K562 (cell line): Measurements from ENCODE around the gene OR2T34. TPM values are rescaled to one million over a fixed set of nuclear protein-coding genes. Genes with fewer than 3 reads are reported as not detected.

ENCODE experiments used
- ATAC-seq: fragments of 200-7000 bp; cut with Tn5 transposase; 3 replicates; pipeline ENCODE4 v1.9.1; 2020; ENCODE audit warnings: moderate library complexity
- BruUV-seq: library from RNA; stranded (reverse); fragments of 400-500 nt; replicated peaks from 2 replicates; lab custom pipeline; 2021; lab: Mats Ljungman, UMichigan
- CTCF ChIA-PET: fragments of 300-600 bp; formaldehyde crosslinking; extraction: SDS; loops from one replicate; lab custom pipeline; 2021; ENCODE audit warnings: low intra/inter-chr PET ratio; lab: Yijun Ruan, JAX
- POLR2A ChIA-PET: fragments of 300-600, 350-650 bp; sonication (Branson Sonifier 250); formaldehyde crosslinking; extraction: SDS; loops from one replicate; lab custom pipeline; 2021; ENCODE audit warnings: antibody characterized with exemption, inconsistent platforms; lab: Yijun Ruan, JAX
- DNase-seq, 4 experiments: peaks; one replicate each; pipeline versions ENCODE4 v3.0.0 to v3.0.0-alpha.2; 2011 to 2018; ENCODE audit warnings: low spot score in 3 of 4, mixed read lengths in 3 of 4; ENCODE audit errors: extremely low read depth in 1 of 4
- FAIRE-seq: peaks from 2 replicates; lab custom pipeline; 2011; peaks lifted over from hg19 to GRCh38; lab: Jason Lieb, UNC
- H2AFZ ChIP-seq: 2 replicates; pipeline ENCODE4 v1.6.0; 2011; ENCODE audit warnings: low read depth, low read length, control low read depth, inconsistent platforms
- H3K27ac ChIP-seq: fragments of 200-600 bp; 3 replicates; pipeline ENCODE4 v1.8.0; 2011; ENCODE audit warnings: low read depth, mild to moderate bottlenecking, control low read depth, inconsistent platforms, low read length, moderate library complexity, mixed read lengths; ENCODE audit errors: extremely low read depth
- H3K27me3 ChIP-seq, 2 experiments: fragments of 300-600 bp in 1 of 2; 2 replicates in 1 of 2; 3 replicates in 1 of 2; pipeline versions ENCODE4 v1.6.0 to v1.8.0; 2011; ENCODE audit warnings: inconsistent platforms in 2 of 2, low read length in 2 of 2, mild to moderate bottlenecking in 1 of 2, mixed read lengths in 1 of 2, moderate library complexity in 1 of 2; ENCODE audit not compliant: control insufficient read depth in 2 of 2, insufficient read depth in 2 of 2
- H3K36me3 ChIP-seq: fragments of 300-600 bp; 3 replicates; pipeline ENCODE4 v1.8.0; 2011; ENCODE audit warnings: mild to moderate bottlenecking, low read length, inconsistent platforms; ENCODE audit not compliant: control insufficient read depth, insufficient read depth
- H3K4me1 ChIP-seq, 2 experiments: fragments of 200-600 bp in 1 of 2; replicated peaks in 1 of 2; 2 replicates in 1 of 2; 3 replicates in 1 of 2; pipeline versions ENCODE4 v1.5.1 to v1.8.0; 2011; ENCODE audit warnings: inconsistent platforms in 2 of 2, low read length in 2 of 2, mild to moderate bottlenecking in 1 of 2, mixed read lengths in 1 of 2, moderate library complexity in 1 of 2; ENCODE audit not compliant: control insufficient read depth in 2 of 2, insufficient read depth in 2 of 2
- H3K4me2 ChIP-seq: 2 replicates; pipeline ENCODE4 v1.6.1; 2011; ENCODE audit warnings: low read length, control low read depth, inconsistent platforms, mixed read lengths; ENCODE audit not compliant: insufficient read depth
- H3K4me3 ChIP-seq: fragments of 200-600 bp; sonication (generic), shearing (Covaris generic); 2 replicates; pipeline ENCODE4 v1.5.1; 2016; ENCODE audit warnings: control low read depth, inconsistent platforms
- H3K79me2 ChIP-seq: fragments of 200-600 bp; 3 replicates; pipeline ENCODE4 v1.8.0; 2011; ENCODE audit warnings: low read length, inconsistent platforms; ENCODE audit not compliant: control insufficient read depth, insufficient read depth
- H3K9ac ChIP-seq, 2 experiments: 2 replicates each; pipeline versions ENCODE4 v1.6.0 to v1.6.1; 2011; ENCODE audit warnings: low read depth in 2 of 2, low read length in 2 of 2, control low read depth in 1 of 2, inconsistent platforms in 1 of 2, mild to moderate bottlenecking in 1 of 2, mixed read lengths in 1 of 2; ENCODE audit not compliant: insufficient read depth in 1 of 2
- H3K9me1 ChIP-seq: one replicate; pipeline ENCODE4 v1.6.0; 2011; ENCODE audit warnings: inconsistent platforms, mild to moderate bottlenecking, low read length, moderate library complexity; ENCODE audit not compliant: control insufficient read depth, insufficient read depth
- H3K9me3 ChIP-seq: replicated peaks from 2 replicates; pipeline ENCODE4 v1.5.1; 2011; ENCODE audit warnings: low read depth, low read length, inconsistent platforms; ENCODE audit not compliant: control insufficient read depth, insufficient read depth
- H4K20me1 ChIP-seq: replicated peaks from 2 replicates; pipeline ENCODE4 v1.6.1; 2011; ENCODE audit warnings: low read length, inconsistent platforms, mixed read lengths; ENCODE audit not compliant: control insufficient read depth, insufficient read depth
- ARID1B ChIP-seq: fragments of 450-650 bp; IDR thresholded peaks from 2 replicates; pipeline ENCODE4 v1.6.1; 2016; ENCODE audit warnings: antibody characterized with exemption, mild to moderate bottlenecking, inconsistent platforms
- CAMTA2 ChIP-seq: fragments of 250-450 bp; sonication (Bioruptor Pico); conservative IDR thresholded peaks from 2 replicates; pipeline ENCODE4 v1.5.1; 2022
- CBFA2T2 ChIP-seq: fragments of 450-650 bp; conservative IDR thresholded peaks from 2 replicates; pipeline ENCODE4 v1.6.1; 2017; ENCODE audit warnings: mild to moderate bottlenecking
- FOXP1 ChIP-seq: sonication (generic); formaldehyde crosslinking; IDR thresholded peaks from 2 replicates; pipeline ENCODE4 v1.8.0; 2022; ENCODE audit warnings: mild to moderate bottlenecking, missing genetic modification reagents
- HLTF ChIP-seq: fragments of 450-650 bp; IDR thresholded peaks from 2 replicates; pipeline ENCODE4 v1.6.1; 2016
- JUN ChIP-seq, 2 experiments: sonication (generic) in 1 of 2; formaldehyde crosslinking in 1 of 2; IDR thresholded peaks; 2 replicates each; pipeline versions ENCODE4 v1.6.1 to v1.8.0; 2012 to 2022; ENCODE audit warnings: borderline replicate concordance in 2 of 2, mild to moderate bottlenecking in 2 of 2, improper control_type of control experiment in 1 of 2, low read depth in 1 of 2, low read length in 1 of 2, missing genetic modification reagents in 1 of 2
- KLF13 ChIP-seq: fragments of 450-650 bp; IDR thresholded peaks from 2 replicates; pipeline ENCODE4 v1.6.1; 2016; ENCODE audit warnings: missing genetic modification characterization, low read depth, mild to moderate bottlenecking, missing compliant biosample characterization, moderate library complexity, borderline replicate concordance
- MCM5 ChIP-seq: fragments of 450-650 bp; IDR thresholded peaks from 2 replicates; pipeline ENCODE4 v1.6.1; 2016; ENCODE audit warnings: low read depth
- NR3C1 ChIP-seq: sonication (generic); formaldehyde crosslinking; IDR thresholded peaks from 2 replicates; pipeline ENCODE4 v1.8.1; 2022; ENCODE audit warnings: missing genetic modification reagents
- RB1 ChIP-seq: fragments of 450-650 bp; IDR thresholded peaks from 2 replicates; pipeline ENCODE4 v1.6.1; 2017; ENCODE audit warnings: low read depth, mild to moderate bottlenecking
- SNRNP70 ChIP-seq: fragments of 200-400 bp; formaldehyde crosslinking; optimal IDR thresholded peaks from 2 replicates; pipeline ENCODE3; 2017; ENCODE audit warnings: low read depth, low read length
- TAF7 ChIP-seq: fragments of 450-650 bp; IDR thresholded peaks from 2 replicates; pipeline ENCODE4 v1.6.1; 2016; ENCODE audit warnings: missing genetic modification characterization, missing compliant biosample characterization
- TAL1 ChIP-seq: fragments of 450-650 bp; IDR thresholded peaks from 2 replicates; pipeline ENCODE4 v1.6.1; 2016; ENCODE audit warnings: mild to moderate bottlenecking
- ZBTB8A ChIP-seq: fragments of 450-650 bp; IDR thresholded peaks from 2 replicates; pipeline ENCODE4 v1.6.1; 2018; ENCODE audit warnings: mild to moderate bottlenecking, moderate library complexity; ENCODE audit not compliant: partially characterized antibody
- ZNF134 ChIP-seq: fragments of 250-450 bp; sonication (Bioruptor Pico); conservative IDR thresholded peaks from 2 replicates; pipeline ENCODE4 v1.4.0; 2020
- WGBS: fragments of 100-300 bp; shearing (Covaris generic); methylation state at CpG from one replicate; pipeline ENCODE4 v1.1.6; 2016; ENCODE audit warnings: low coverage, mixed read lengths; ENCODE audit not compliant: insufficient coverage; ENCODE audit errors: missing lambda C conversion rate; 5-methylcytosine and 5-hydroxymethylcytosine counted together
- in situ Hi-C: fragments of 300-500 bp; cut with MboI; formaldehyde crosslinking; loops from 4 replicates; pipeline ENCODE4 v1.15.0; 2018; ENCODE audit warnings: inconsistent platforms, mixed read lengths
- intact Hi-C: fragments of 100-400 bp; cut with micrococcal nuclease; formaldehyde crosslinking; loops from 2 replicates; pipeline ENCODE4 v1.14.2; 2022
- polyA plus RNA-seq, 8 experiments: library from polyadenylated mRNA; depleted of rRNA in 4 of 8; stranded (reverse) in 5 of 8; unstranded in 3 of 8; fragments of >200 nt; fragmentation: Nextera tagmentation in 2 of 8; fragmentation: Illumina TruSeq in 1 of 8; extraction: Ambion mirVana in 2 of 8; extraction: Trizol in 1 of 8; gene quantifications; 2 replicates each; pipeline versions ENCODE4 v1.2.1 to v1.2.3, GENCODE V29; 2011 to 2014; ENCODE audit warnings: inconsistent platforms in 1 of 8, missing spikeins in 1 of 8
- total RNA-seq, 7 experiments: library from RNA; depleted of rRNA in 6 of 7; stranded (reverse); fragments of >200 nt in 6 of 7; fragmentation: Illumina TruSeq in 2 of 7; extraction: Trizol in 2 of 7; gene quantifications; 2 replicates each; pipeline versions ENCODE4 v1.2.1 to v1.2.3, GENCODE V29; 2011 to 2021; ENCODE audit warnings: low replicate concordance in 1 of 7
- TF ChIP-seq, protein P1 (sequence below), 2 experiments: fragments of 450-650 bp; IDR thresholded peaks; 2 replicates each; pipeline ENCODE4 v1.6.1; 2016
- TF ChIP-seq, protein P2 (sequence below): fragments of 450-650 bp; IDR thresholded peaks from 2 replicates; pipeline ENCODE4 v1.6.1; 2018; ENCODE audit not compliant: partially characterized antibody
- TF ChIP-seq, protein P3 (sequence below): fragments of 250-450 bp; sonication (Bioruptor Pico); IDR thresholded peaks from 2 replicates; pipeline ENCODE4 v1.8.0; 2021; ENCODE audit warnings: moderate library complexity, mild to moderate bottlenecking, inconsistent platforms

The OR2T34 gene
- total and polyA plus RNA-seq, 9 of the 15 experiments (the other 6 are each of a cell fraction or from before 2014, with no cell fraction given), result not detected

DNA sequence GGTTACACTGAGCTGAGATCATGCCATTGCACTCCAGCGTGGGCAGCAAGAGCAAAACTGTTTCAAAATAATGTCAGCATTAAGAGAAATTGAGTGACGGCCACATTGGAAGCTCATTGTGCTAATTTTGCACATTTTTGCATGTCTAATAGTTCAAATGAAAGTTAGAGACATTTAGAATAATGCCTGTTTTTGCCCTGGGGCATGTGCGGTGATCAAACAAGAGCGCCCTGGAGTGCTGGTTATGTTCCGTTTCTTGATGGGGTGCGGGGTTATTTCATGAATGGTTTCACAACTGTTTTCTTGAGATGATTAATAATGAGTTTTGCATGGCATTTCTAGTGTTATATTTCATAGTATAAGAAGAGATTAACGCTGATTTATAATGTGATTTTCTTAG is 47.2 kb upstream of the OR2T34 start:
- no peaks in the 10 kb centered on the region for H3K36me3 ChIP-seq
- no peaks in the 10 kb centered on the region for H3K9me1 ChIP-seq
- no peaks in the 10 kb centered on the region for H4K20me1 ChIP-seq
- H3K4me3 ChIP-seq, result no peak overlapping the region
- H3K27me3 ChIP-seq, result no peaks in the 10 kb centered on the region
- no peaks in the 10 kb centered on the region for H3K9me3 ChIP-seq
- POLR2A ChIA-PET, result no interaction called here
- no peaks in the 10 kb centered on the region for H3K4me1 ChIP-seq
- DNase-seq (no peak), ATAC-seq (no peak), FAIRE-seq (no peak)
- no peak overlapping the region for H3K9ac ChIP-seq
- no peaks in the 10 kb centered on the region for H3K79me2 ChIP-seq
- no TSS peak for BruUV-seq
- CTCF ChIA-PET, result no interaction called here
- H3K27ac ChIP-seq, result no peak overlapping the region
- no peak overlapping the region for H2AFZ ChIP-seq
- 3% methylated on average over 6 of the region's 7 CpGs for WGBS
- intact Hi-C loops (loop anchor here (1.0 kb wide), 1 partner anchor 186 kb away; no protein-coding TSS in a partner anchor), in situ Hi-C loops (no loop called here)
- H3K4me2 ChIP-seq, result no peak overlapping the region
- TF ChIP-seq HLTF (no peak), FOXP1 (CRISPR knock-in tag) (no peak), RB1 (no peak), TAL1 (no peak), ZBTB8A (no peak), SNRNP70 (no peak), ARID1B (no peak), KLF13 (tag) (no peak), TAF7 (no peak), JUN (IDR thresholded peaks at IDR 0.05; ENCODE audit: borderline replicate concordance, low read depth, low read length) (no peak), JUN (CRISPR knock-in tag; IDR thresholded peaks at IDR 0.05; ENCODE audit: borderline replicate concordance) (no peak), CAMTA2 (no peak), NR3C1 (CRISPR knock-in tag) (no peak), CBFA2T2 (no peak), MCM5 (no peak), ZNF134 (CRISPR knock-in tag) (no peak)
- TF ChIP-seq, protein P1, sequence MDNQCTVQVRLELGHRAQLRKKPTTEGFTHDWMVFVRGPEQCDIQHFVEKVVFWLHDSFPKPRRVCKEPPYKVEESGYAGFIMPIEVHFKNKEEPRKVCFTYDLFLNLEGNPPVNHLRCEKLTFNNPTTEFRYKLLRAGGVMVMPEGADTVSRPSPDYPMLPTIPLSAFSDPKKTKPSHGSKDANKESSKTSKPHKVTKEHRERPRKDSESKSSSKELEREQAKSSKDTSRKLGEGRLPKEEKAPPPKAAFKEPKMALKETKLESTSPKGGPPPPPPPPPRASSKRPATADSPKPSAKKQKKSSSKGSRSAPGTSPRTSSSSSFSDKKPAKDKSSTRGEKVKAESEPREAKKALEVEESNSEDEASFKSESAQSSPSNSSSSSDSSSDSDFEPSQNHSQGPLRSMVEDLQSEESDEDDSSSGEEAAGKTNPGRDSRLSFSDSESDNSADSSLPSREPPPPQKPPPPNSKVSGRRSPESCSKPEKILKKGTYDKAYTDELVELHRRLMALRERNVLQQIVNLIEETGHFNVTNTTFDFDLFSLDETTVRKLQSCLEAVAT (IDR thresholded peaks at IDR 0.05), result no peak
- TF ChIP-seq, protein P2, sequence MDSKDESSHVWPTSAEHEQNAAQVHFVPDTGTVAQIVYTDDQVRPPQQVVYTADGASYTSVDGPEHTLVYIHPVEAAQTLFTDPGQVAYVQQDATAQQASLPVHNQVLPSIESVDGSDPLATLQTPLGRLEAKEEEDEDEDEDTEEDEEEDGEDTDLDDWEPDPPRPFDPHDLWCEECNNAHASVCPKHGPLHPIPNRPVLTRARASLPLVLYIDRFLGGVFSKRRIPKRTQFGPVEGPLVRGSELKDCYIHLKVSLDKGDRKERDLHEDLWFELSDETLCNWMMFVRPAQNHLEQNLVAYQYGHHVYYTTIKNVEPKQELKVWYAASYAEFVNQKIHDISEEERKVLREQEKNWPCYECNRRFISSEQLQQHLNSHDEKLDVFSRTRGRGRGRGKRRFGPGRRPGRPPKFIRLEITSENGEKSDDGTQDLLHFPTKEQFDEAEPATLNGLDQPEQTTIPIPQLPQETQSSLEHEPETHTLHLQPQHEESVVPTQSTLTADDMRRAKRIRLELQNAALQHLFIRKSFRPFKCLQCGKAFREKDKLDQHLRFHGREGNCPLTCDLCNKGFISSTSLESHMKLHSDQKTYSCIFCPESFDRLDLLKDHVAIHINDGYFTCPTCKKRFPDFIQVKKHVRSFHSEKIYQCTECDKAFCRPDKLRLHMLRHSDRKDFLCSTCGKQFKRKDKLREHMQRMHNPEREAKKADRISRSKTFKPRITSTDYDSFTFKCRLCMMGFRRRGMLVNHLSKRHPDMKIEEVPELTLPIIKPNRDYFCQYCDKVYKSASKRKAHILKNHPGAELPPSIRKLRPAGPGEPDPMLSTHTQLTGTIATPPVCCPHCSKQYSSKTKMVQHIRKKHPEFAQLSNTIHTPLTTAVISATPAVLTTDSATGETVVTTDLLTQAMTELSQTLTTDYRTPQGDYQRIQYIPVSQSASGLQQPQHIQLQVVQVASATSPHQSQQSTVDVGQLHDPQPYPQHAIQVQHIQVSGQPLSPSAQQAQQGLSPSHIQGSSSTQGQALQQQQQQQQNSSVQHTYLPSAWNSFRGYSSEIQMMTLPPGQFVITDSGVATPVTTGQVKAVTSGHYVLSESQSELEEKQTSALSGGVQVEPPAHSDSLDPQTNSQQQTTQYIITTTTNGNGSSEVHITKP, result no peak
- TF ChIP-seq, protein P3, sequence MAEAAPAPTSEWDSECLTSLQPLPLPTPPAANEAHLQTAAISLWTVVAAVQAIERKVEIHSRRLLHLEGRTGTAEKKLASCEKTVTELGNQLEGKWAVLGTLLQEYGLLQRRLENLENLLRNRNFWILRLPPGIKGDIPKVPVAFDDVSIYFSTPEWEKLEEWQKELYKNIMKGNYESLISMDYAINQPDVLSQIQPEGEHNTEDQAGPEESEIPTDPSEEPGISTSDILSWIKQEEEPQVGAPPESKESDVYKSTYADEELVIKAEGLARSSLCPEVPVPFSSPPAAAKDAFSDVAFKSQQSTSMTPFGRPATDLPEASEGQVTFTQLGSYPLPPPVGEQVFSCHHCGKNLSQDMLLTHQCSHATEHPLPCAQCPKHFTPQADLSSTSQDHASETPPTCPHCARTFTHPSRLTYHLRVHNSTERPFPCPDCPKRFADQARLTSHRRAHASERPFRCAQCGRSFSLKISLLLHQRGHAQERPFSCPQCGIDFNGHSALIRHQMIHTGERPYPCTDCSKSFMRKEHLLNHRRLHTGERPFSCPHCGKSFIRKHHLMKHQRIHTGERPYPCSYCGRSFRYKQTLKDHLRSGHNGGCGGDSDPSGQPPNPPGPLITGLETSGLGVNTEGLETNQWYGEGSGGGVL, result no peak
